K562 (cell line): Measurements from ENCODE around the gene IP6K1. TPM values are rescaled to one million over a fixed set of nuclear protein-coding genes. Genes with fewer than 3 reads are reported as not detected.
A peak's percentile ranks its signal among the peaks of the same experiment; 100 is the strongest.

Experiments
- ATAC-seq: fragments of 200-7000 bp; cut with Tn5 transposase; 3 replicates; pipeline ENCODE4 v1.9.1; 2020; ENCODE audit warnings: moderate library complexity
- BruUV-seq: library from RNA; stranded (reverse); fragments of 400-500 nt; replicated peaks from 2 replicates; lab custom pipeline; 2021; lab: Mats Ljungman, UMichigan
- CTCF ChIA-PET: fragments of 300-600 bp; formaldehyde crosslinking; extraction: SDS; loops from one replicate; lab custom pipeline; 2021; ENCODE audit warnings: low intra/inter-chr PET ratio; lab: Yijun Ruan, JAX
- POLR2A ChIA-PET: fragments of 300-600, 350-650 bp; sonication (Branson Sonifier 250); formaldehyde crosslinking; extraction: SDS; loops from one replicate; lab custom pipeline; 2021; ENCODE audit warnings: antibody characterized with exemption, inconsistent platforms; lab: Yijun Ruan, JAX
- DNase-seq, 4 experiments: peaks; one replicate each; pipeline versions ENCODE4 v3.0.0 to v3.0.0-alpha.2; 2011 to 2018; ENCODE audit warnings: low spot score in 3 of 4, mixed read lengths in 3 of 4; ENCODE audit errors: extremely low read depth in 1 of 4
- FAIRE-seq: peaks from 2 replicates; lab custom pipeline; 2011; peaks lifted over from hg19 to GRCh38; lab: Jason Lieb, UNC
- H2AFZ ChIP-seq: 2 replicates; pipeline ENCODE4 v1.6.0; 2011; ENCODE audit warnings: low read depth, low read length, control low read depth, inconsistent platforms
- H3K27ac ChIP-seq: fragments of 200-600 bp; 3 replicates; pipeline ENCODE4 v1.8.0; 2011; ENCODE audit warnings: low read depth, mild to moderate bottlenecking, control low read depth, inconsistent platforms, low read length, moderate library complexity, mixed read lengths; ENCODE audit errors: extremely low read depth
- H3K27me3 ChIP-seq, 2 experiments: fragments of 300-600 bp in 1 of 2; 2 replicates in 1 of 2; 3 replicates in 1 of 2; pipeline versions ENCODE4 v1.6.0 to v1.8.0; 2011; ENCODE audit warnings: inconsistent platforms in 2 of 2, low read length in 2 of 2, mild to moderate bottlenecking in 1 of 2, mixed read lengths in 1 of 2, moderate library complexity in 1 of 2; ENCODE audit not compliant: control insufficient read depth in 2 of 2, insufficient read depth in 2 of 2
- H3K36me3 ChIP-seq: fragments of 300-600 bp; 3 replicates; pipeline ENCODE4 v1.8.0; 2011; ENCODE audit warnings: mild to moderate bottlenecking, low read length, inconsistent platforms; ENCODE audit not compliant: control insufficient read depth, insufficient read depth
- H3K4me1 ChIP-seq, 2 experiments: fragments of 200-600 bp in 1 of 2; replicated peaks in 1 of 2; 2 replicates in 1 of 2; 3 replicates in 1 of 2; pipeline versions ENCODE4 v1.5.1 to v1.8.0; 2011; ENCODE audit warnings: inconsistent platforms in 2 of 2, low read length in 2 of 2, mild to moderate bottlenecking in 1 of 2, mixed read lengths in 1 of 2, moderate library complexity in 1 of 2; ENCODE audit not compliant: control insufficient read depth in 2 of 2, insufficient read depth in 2 of 2
- H3K4me2 ChIP-seq: 2 replicates; pipeline ENCODE4 v1.6.1; 2011; ENCODE audit warnings: low read length, control low read depth, inconsistent platforms, mixed read lengths; ENCODE audit not compliant: insufficient read depth
- H3K4me3 ChIP-seq: fragments of 200-600 bp; sonication (generic), shearing (Covaris generic); 2 replicates; pipeline ENCODE4 v1.5.1; 2016; ENCODE audit warnings: control low read depth, inconsistent platforms
- H3K79me2 ChIP-seq: fragments of 200-600 bp; 3 replicates; pipeline ENCODE4 v1.8.0; 2011; ENCODE audit warnings: low read length, inconsistent platforms; ENCODE audit not compliant: control insufficient read depth, insufficient read depth
- H3K9ac ChIP-seq, 2 experiments: 2 replicates each; pipeline versions ENCODE4 v1.6.0 to v1.6.1; 2011; ENCODE audit warnings: low read depth in 2 of 2, low read length in 2 of 2, control low read depth in 1 of 2, inconsistent platforms in 1 of 2, mild to moderate bottlenecking in 1 of 2, mixed read lengths in 1 of 2; ENCODE audit not compliant: insufficient read depth in 1 of 2
- H3K9me1 ChIP-seq: one replicate; pipeline ENCODE4 v1.6.0; 2011; ENCODE audit warnings: inconsistent platforms, mild to moderate bottlenecking, low read length, moderate library complexity; ENCODE audit not compliant: control insufficient read depth, insufficient read depth
- H3K9me3 ChIP-seq: replicated peaks from 2 replicates; pipeline ENCODE4 v1.5.1; 2011; ENCODE audit warnings: low read depth, low read length, inconsistent platforms; ENCODE audit not compliant: control insufficient read depth, insufficient read depth
- H4K20me1 ChIP-seq: replicated peaks from 2 replicates; pipeline ENCODE4 v1.6.1; 2011; ENCODE audit warnings: low read length, inconsistent platforms, mixed read lengths; ENCODE audit not compliant: control insufficient read depth, insufficient read depth
- ATF4 ChIP-seq: fragments of 450-650 bp; formaldehyde crosslinking; IDR thresholded peaks from 2 replicates; pipeline ENCODE4 v1.4.0; 2022; ENCODE audit warnings: mild to moderate bottlenecking, moderate library complexity
- CLOCK ChIP-seq: fragments of 250-450 bp; sonication (Bioruptor Pico); IDR thresholded peaks from 2 replicates; pipeline ENCODE4 v1.4.0; 2020; ENCODE audit warnings: mild to moderate bottlenecking, moderate library complexity, borderline replicate concordance
- E2F1 ChIP-seq: sonication (generic); formaldehyde crosslinking; IDR thresholded peaks from 2 replicates; pipeline ENCODE4 v1.8.1; 2023; ENCODE audit warnings: mild to moderate bottlenecking, missing genetic modification reagents, moderate library complexity
- E2F5 ChIP-seq: sonication (generic); formaldehyde crosslinking; IDR thresholded peaks from 2 replicates; pipeline ENCODE4 v1.8.0; 2022; ENCODE audit warnings: mild to moderate bottlenecking, missing genetic modification reagents
- E4F1 ChIP-seq: fragments of 250-450 bp; sonication (Bioruptor Pico); IDR thresholded peaks from 2 replicates; pipeline ENCODE4 v1.5.0; 2021; ENCODE audit warnings: mild to moderate bottlenecking, borderline replicate concordance
- FIP1L1 ChIP-seq: fragments of 200-400 bp; formaldehyde crosslinking; IDR thresholded peaks from 2 replicates; pipeline ENCODE4 v1.6.1; 2018; ENCODE audit warnings: mild to moderate bottlenecking, low read depth, low read length; ENCODE audit not compliant: poor library complexity, severe bottlenecking
- GABPA ChIP-seq: fragments of 200-800 bp; sonication (Bioruptor generic); conservative IDR thresholded peaks from 2 replicates; pipeline ENCODE4 v1.6.1; 2016; ENCODE audit warnings: low read depth, missing genetic modification characterization, missing compliant biosample characterization
- KDM1A ChIP-seq, 2 experiments: fragments of 450-650 bp; IDR thresholded peaks; 2 replicates each; pipeline ENCODE4 v1.6.1; 2016; ENCODE audit warnings: mild to moderate bottlenecking in 2 of 2
- PPARD ChIP-seq: fragments of 250-450 bp; sonication (Bioruptor Pico); IDR thresholded peaks from 2 replicates; pipeline ENCODE4 v1.8.0; 2022; ENCODE audit warnings: inconsistent platforms, mild to moderate bottlenecking, moderate library complexity
- ZNF3 ChIP-seq: fragments of 250-450 bp; sonication (Bioruptor Pico); IDR thresholded peaks from 2 replicates; pipeline ENCODE4 v1.5.0; 2021; ENCODE audit warnings: mild to moderate bottlenecking, moderate library complexity
- ZNF764 ChIP-seq: fragments of 250-450 bp; sonication (Bioruptor Pico); IDR thresholded peaks from 2 replicates; pipeline ENCODE4 v1.4.0; 2020; ENCODE audit warnings: low read depth, mild to moderate bottlenecking, moderate library complexity
- WGBS: fragments of 100-300 bp; shearing (Covaris generic); methylation state at CpG from one replicate; pipeline ENCODE4 v1.1.6; 2016; ENCODE audit warnings: low coverage, mixed read lengths; ENCODE audit not compliant: insufficient coverage; ENCODE audit errors: missing lambda C conversion rate; 5-methylcytosine and 5-hydroxymethylcytosine counted together
- in situ Hi-C: fragments of 300-500 bp; cut with MboI; formaldehyde crosslinking; loops from 4 replicates; pipeline ENCODE4 v1.15.0; 2018; ENCODE audit warnings: inconsistent platforms, mixed read lengths
- intact Hi-C: fragments of 100-400 bp; cut with micrococcal nuclease; formaldehyde crosslinking; loops from 2 replicates; pipeline ENCODE4 v1.14.2; 2022
- polyA plus RNA-seq, 8 experiments: library from polyadenylated mRNA; depleted of rRNA in 4 of 8; stranded (reverse) in 5 of 8; unstranded in 3 of 8; fragments of >200 nt; fragmentation: Nextera tagmentation in 2 of 8; fragmentation: Illumina TruSeq in 1 of 8; extraction: Ambion mirVana in 2 of 8; extraction: Trizol in 1 of 8; gene quantifications; 2 replicates each; pipeline versions ENCODE4 v1.2.1 to v1.2.3, GENCODE V29; 2011 to 2014; ENCODE audit warnings: inconsistent platforms in 1 of 8, missing spikeins in 1 of 8
- total RNA-seq, 7 experiments: library from RNA; depleted of rRNA in 6 of 7; stranded (reverse); fragments of >200 nt in 6 of 7; fragmentation: Illumina TruSeq in 2 of 7; extraction: Trizol in 2 of 7; gene quantifications; 2 replicates each; pipeline versions ENCODE4 v1.2.1 to v1.2.3, GENCODE V29; 2011 to 2021; ENCODE audit warnings: low replicate concordance in 1 of 7

Gene IP6K1
- total and polyA plus RNA-seq, 9 of the 15 experiments (the other 6 are each of a cell fraction or from before 2014, with no cell fraction given) = 0.46 to 29.2 (median 13.1) TPM

- H3K9me1 ChIP-seq = peaks cover 2% of the 10 kb centered on the region
- no peak overlapping the region for H3K4me2 ChIP-seq
- ATAC-seq (no peak), FAIRE-seq (no peak), DNase-seq (peak in 1 of 4 experiments; percentile 2)
- H2AFZ ChIP-seq = no peak overlapping the region
- H3K4me3 ChIP-seq = no peak overlapping the region
- 55% methylated on average over 17 of the region's 24 CpGs for WGBS
- ChIA-PET POLR2A (interaction anchor here (0.6 to 1.1 kb wide), 3 partner anchors 9 to 366 kb away, joined by 3 to 5 read pairs (median 3); partner anchors contain the start of genes IP6K1 and NICN1), CTCF (no interaction called here)
- no TSS peak for BruUV-seq
- H3K9ac ChIP-seq = no peak overlapping the region
- no peaks in the 10 kb centered on the region for H3K79me2 ChIP-seq
- H4K20me1 ChIP-seq = no peaks in the 10 kb centered on the region
- no peak overlapping the region for H3K27ac ChIP-seq
- intact Hi-C loops (no loop called here), in situ Hi-C loops (no loop called here)
- H3K36me3 ChIP-seq = no peaks in the 10 kb centered on the region
- peaks cover 7 to 10% of the 10 kb centered on the region in 2 experiments; a peak in 3 of 5 replicates for H3K4me1 ChIP-seq
- no peaks in the 10 kb centered on the region for H3K9me3 ChIP-seq
- H3K27me3 ChIP-seq = no peaks in the 10 kb centered on the region
- TF ChIP-seq ZNF3 (no peak), KDM1A (IDR thresholded peaks at IDR 0.05) (no peak), ATF4 (CRISPR knock-in tag) (no peak), ZNF764 (CRISPR knock-in tag) (no peak), CLOCK (no peak), E4F1 (CRISPR knock-in tag) (no peak), E2F5 (CRISPR knock-in tag) (no peak), PPARD (no peak), GABPA (tag) (no peak), FIP1L1 (no peak), E2F1 (CRISPR knock-in tag) (no peak)
These were observed 8.9 kb upstream of the IP6K1 start for GRCh38 chr3:49794926-49795905.
